NOMO-1 (cell line): ENCODE data around the gene PRKAG3.
"Not testable (repeated sequence)": the region's sequence is repeated elsewhere in the genome, so short reads cannot be mapped to it uniquely, and the experiment has no call there.

ENCODE experiments used
- DNase-seq, 2 experiments: peaks; one replicate each; lab custom pipeline; 2025; ENCODE audit not compliant: unreplicated experiment in 2 of 2; lab: John Stamatoyannopoulos, UW

The PRKAG3 gene

DNA sequence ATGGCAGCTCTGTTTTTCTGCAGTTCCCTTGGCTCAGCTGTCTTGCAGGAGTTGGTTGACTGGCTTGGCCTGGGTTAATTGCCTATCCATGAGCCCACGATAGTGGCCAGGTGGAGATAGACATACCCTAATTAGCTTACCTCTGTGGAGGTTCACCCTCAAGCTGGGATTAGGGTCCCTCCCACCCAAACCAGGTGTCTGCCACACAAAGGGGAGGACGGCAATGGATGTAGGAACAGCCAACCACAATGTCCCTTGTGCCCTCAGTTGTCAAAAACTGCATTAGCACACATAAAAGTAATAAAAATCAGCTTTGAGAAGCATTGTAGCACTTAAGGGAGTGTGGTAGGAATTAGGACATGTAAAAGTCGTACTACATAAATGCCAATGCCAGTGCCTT, 45.5 kb downstream of the PRKAG3 start:
- no peak for DNase-seq

- DNase-seq = no peak
These were observed 46.5 kb downstream of the PRKAG3 start for GRCh38 chr2:218785103-218785502.

DNA sequence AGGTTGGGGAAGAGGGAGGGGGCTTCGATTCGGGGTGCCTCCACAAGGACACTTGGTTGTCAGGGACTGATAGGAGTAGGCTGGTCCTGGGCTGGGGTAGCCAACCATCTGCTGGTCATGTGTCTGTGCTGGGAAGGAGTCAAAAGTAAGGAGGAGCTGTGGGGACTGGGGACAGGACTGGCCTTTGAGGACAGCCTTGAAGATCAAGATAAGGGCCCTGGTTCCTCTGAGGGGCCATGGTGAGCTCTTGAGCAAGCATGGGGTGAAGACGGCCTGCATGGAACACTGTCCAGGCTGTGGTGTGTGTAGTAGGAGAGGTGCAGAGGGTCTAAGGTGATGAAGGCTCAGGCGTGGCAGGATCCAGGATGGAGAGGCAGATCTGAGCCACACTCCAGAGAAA, 47.9 kb downstream of the PRKAG3 start:
- no peak for DNase-seq

DNA sequence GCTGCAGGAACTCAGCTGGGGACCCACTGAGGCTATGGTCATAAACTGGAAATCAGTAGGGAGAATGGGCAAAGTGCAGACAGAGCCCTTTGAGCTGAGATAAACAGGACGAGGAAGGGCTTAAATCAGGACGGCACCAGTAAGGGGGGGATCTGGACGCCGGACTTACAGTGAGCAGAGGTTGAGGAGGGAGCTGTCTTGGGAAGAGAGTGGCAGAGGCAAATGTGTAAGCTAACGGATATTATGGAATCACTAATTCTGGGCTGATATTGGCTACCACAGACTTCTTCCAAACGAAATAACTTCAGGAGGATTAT, 49.1 kb downstream of the PRKAG3 start:
- no peak for DNase-seq

DNA sequence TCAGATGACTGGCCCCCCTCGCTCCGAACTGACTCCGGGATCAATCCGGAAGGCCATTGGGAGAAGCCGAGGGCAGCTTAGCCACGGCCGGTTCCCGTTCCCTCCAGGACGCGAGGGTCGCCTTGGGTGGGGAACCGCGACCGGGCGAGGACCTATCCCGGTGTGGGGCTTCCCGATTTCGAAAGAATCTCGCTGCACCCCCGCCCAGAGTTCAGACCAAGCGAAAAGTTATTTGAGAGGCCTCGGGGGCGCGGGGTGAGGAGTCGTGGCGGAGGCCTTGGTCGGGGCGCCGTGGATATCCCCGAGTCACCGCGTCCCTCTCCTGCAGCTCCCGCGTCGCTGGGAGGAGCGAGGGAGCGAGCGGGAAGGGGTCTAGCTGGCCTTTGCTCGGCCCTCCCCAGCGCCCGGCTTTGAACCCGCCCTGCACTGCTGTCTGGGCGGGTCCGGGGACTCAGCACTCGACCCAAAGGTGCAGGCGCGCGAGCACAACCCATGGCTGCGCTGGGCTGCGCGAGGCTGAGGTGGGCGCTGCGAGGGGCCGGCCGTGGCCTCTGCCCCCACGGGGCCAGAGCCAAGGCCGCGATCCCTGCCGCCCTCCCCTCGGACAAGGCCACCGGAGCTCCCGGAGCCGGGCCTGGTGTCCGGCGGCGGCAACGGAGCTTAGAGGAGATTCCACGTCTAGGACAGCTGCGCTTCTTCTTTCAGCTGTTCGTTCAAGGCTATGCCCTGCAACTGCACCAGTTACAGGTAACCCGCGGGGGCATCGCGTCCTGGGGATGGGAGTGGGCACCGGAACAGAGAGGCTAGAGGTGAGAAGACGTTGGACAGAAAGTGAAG, 49.7 kb downstream of the PRKAG3 start, which contains the start of gene CYP27A1:
TSS of gene CYP27A1 (plus strand) at position 457 of the 837 bp plus-strand sequence. CDS start at position 493, 36 bp downstream.
- no peak for DNase-seq

DNA sequence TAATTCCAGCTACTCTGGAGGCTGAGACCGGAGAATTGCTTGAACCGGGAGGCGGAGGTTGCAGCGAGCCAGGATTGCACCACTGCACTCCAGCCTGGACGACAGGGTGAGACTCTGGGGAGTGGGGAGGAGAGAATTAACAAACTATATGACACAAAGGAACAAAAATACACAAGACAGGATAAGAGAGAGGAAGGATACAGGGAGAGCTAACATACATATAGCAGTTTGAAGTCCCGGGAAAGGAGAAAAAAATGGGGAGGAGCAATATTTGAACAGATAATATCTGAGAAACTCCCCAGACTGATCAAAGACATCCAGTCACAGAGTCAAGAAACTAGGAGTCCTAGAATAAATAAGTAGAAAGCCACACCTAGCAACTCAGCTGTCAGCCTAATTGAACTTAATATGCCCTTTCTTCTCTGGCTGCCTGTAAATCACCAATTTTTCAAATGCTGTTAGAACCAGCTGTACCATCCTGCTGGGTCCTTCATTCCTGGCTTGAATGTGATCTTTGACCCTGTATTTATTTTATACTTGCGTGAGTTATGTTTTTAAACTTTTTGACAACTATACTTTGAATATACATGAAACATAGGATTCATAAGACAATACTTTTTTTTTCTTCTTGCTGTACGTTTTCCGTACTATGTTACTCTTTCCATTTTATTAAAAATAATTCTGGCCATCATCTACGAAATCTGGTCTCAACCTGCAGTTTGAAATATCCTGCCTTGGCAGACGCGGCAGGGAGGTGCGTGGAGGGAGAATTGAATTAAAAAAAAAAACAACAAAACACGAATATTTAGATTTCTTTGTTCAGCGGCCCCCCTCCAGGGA, 50.5 kb downstream of the PRKAG3 start:
- DNase-seq = no peak

DNA sequence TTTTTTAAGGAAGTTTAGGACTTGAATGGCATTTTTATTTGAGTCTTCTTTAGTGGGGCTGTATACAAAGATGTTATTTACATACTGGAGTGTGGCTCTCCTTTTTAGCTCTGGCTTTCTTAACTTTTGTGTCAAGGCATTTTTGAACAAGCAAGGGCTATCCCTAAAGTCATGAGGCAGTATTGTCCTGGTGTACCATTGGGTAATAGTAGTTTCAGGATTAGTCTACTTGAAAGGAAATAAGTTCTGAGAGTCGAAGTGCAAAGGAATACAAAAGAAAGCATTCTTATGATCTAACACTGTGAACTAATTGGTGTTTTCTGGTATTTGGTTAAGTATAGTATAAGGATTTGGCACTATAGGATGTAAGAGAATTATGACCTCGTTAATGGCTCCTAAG, 51.6 kb downstream of the PRKAG3 start:
- DNase-seq = no peak

- DNase-seq = no peak
These were observed 54.2 kb downstream of the PRKAG3 start for GRCh38 chr2:218777276-218777990.

DNA sequence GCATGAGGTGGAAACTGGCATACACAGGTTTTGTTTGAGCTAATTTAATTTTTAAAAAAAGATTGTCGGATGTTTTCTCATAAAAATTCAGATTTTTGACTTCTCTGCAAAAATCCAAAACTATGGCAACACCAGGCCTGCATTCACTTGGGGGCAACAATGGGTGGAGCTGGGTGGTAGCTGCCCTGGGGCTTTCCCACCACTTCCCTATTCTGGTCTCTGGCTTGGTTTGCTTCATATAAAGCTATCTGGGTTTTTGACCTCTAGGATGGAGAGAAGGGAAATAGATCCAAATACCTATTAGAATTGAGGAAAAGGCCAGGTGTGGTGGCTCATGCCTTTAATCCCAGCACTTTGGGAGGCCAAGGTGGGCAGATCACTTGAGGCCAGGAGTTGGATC, 55.1 kb downstream of the PRKAG3 start:
- DNase-seq = no peak

- no peak for DNase-seq
These were observed 57.7 kb downstream of the PRKAG3 start for GRCh38 chr2:218773881-218774280.

DNA sequence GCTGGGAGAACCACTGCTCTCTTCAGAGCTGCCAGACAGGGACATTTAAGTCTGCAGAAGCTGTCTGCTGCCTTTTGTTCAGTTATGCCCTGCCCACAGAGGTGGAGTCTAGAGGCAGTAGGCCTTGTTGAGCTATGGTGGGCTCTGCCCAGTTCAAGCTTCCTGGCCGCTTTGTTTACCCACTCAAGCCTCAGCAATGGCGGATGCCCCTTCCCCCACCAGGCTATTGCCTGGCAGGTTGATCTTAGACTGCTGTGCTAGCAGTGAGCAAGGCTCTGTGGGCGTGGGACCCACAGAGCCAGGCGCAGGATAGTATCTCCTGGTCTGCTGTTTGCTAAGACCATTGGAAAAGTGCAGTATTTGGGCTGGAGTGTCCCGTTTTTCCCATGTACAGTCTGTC, 58.8 kb downstream of the PRKAG3 start:
- not testable (repeated sequence) for DNase-seq
